PFSK-1 (cell line): ENCODE results near the gene PCBP4.
A peak's percentile ranks its signal among the peaks of the same experiment; 100 is the strongest.

Source experiments
- FOXP2 ChIP-seq: optimal IDR thresholded peaks from 2 replicates; pipeline ENCODE3; 2011; ENCODE audit warnings: borderline replicate concordance, control low read depth, inconsistent platforms; ENCODE audit not compliant: insufficient read depth; ENCODE audit errors: extremely low read length, extremely low read depth
- POLR2AphosphoS5 ChIP-seq: IDR thresholded peaks from 2 replicates; pipeline ENCODE4 v1.6.1; 2012; ENCODE audit warnings: low read depth, mild to moderate bottlenecking, control low read depth, low read length, moderate library complexity
- REST ChIP-seq, 2 experiments: IDR thresholded peaks; 2 replicates each; pipeline versions ENCODE4 v1.6.1 to v1.8.0; 2011 to 2012; ENCODE audit warnings: low read depth in 2 of 2, low read length in 2 of 2, control low read depth in 1 of 2, inconsistent platforms in 1 of 2, mild to moderate bottlenecking in 1 of 2, moderate library complexity in 1 of 2; ENCODE audit not compliant: insufficient read depth in 1 of 2
- SIN3A ChIP-seq: IDR thresholded peaks from 2 replicates; pipeline ENCODE4 v1.6.1; 2012; ENCODE audit warnings: mild to moderate bottlenecking, low read length, moderate library complexity, borderline replicate concordance; ENCODE audit not compliant: insufficient read depth
- TAF1 ChIP-seq: IDR thresholded peaks from 2 replicates; pipeline ENCODE4 v1.6.1; 2012; ENCODE audit warnings: low read length, control low read depth, borderline replicate concordance; ENCODE audit not compliant: insufficient read depth

Gene PCBP4

GRCh38 chr3:51930439-51930838 lies 36.8 kb downstream of the PCBP4 start:
- TF ChIP-seq FOXP2 (no peak), SIN3A (no peak), REST (IDR thresholded peaks at IDR 0.05; ENCODE audit: insufficient read depth in 1 of 2, low read depth in 2 of 2, low read length in 2 of 2) (no peak), TAF1 (no peak), POLR2AphosphoS5 (no peak)

- TF ChIP-seq REST (IDR thresholded peaks at IDR 0.05; ENCODE audit: insufficient read depth in 1 of 2, low read depth in 2 of 2, low read length in 2 of 2) (peak; percentile 91 to 96), SIN3A (no peak), FOXP2 (no peak), POLR2AphosphoS5 (no peak), TAF1 (no peak)
These were observed 37.7 kb downstream of the PCBP4 start for GRCh38 chr3:51929420-51930003.

- TF ChIP-seq FOXP2 (no peak), POLR2AphosphoS5 (no peak), SIN3A (no peak), TAF1 (no peak), REST (IDR thresholded peaks at IDR 0.05; ENCODE audit: insufficient read depth in 1 of 2, low read depth in 2 of 2, low read length in 2 of 2) (no peak)
These were observed 38.8 kb downstream of the PCBP4 start for GRCh38 chr3:51928438-51928837.

GRCh38 chr3:51927061-51927977 lies 39.9 kb downstream of the PCBP4 start:
- TF ChIP-seq REST (IDR thresholded peaks at IDR 0.05; ENCODE audit: insufficient read depth in 1 of 2, low read depth in 2 of 2, low read length in 2 of 2) (no peak), FOXP2 (no peak), POLR2AphosphoS5 (no peak), SIN3A (no peak), TAF1 (no peak)
